ENCODE results near the gene METTL8.
A peak's percentile ranks its signal among the peaks of the same experiment; 100 is the strongest.
"Not testable (repeated sequence)": the region's sequence is repeated elsewhere in the genome, so short reads cannot be mapped to it uniquely, and the experiment has no call there.

Gene METTL8

GRCh38 chr2:171344182-171344581 is 89.6 kb downstream of the METTL8 start:
- DNase-seq: no peak

- no peak for DNase-seq
Measured at GRCh38 chr2:171342067-171342413, 91.8 kb downstream of the METTL8 start.

DNA sequence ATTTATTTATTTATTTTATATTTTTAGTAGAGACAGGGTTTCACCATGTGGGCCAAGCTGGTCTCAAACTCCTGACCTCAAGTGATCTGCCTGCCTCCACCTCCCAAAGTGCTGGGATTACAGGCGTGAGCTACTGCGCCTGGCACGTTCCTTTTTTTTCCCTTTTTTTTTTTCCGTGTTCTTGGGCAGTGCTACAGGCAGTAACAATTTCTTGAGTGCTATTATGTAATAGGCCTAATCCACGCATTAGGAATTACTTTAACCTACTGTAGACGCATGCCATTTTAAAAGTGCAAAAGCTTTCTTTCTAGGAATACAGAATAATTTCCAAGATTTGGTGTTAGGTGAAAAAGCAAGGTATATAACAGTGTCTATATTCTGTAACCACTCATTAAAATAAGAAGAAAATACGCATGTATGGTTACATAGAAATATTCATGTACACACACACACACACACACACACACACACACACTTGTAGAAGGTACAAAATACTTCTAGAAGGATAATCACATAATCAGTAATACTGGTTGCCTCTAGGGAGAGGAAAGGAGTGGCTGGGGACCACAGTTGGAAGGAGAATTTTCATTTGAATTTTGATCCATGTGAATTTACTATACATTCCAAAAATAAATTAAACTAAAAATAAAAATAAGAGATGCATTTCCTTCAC is 92.3 kb downstream of the METTL8 start:
- no peak for DNase-seq

DNA sequence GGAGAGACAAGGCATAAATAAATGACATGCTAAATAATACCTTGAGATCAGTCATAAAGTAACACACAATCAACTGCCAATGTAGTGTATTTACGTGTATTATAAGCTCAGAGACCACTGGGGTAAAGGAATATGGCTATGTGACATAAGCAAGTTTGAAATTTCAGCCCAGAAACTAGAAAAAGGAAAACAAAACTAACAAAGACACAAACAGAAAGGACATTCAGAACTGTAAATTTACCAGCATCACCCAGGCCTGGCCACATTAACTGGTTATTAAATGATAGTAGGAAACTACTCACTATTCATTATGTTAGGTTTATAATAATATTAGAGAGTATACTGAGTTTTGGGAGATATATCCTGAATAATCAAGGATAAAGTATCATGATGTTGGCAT is 98.8 kb downstream of the METTL8 start:
- no peak for DNase-seq

- no peak for DNase-seq
Measured at GRCh38 chr2:171334171-171334570, 99.6 kb downstream of the METTL8 start.

GRCh38 chr2:171330155-171330956 is 103.4 kb downstream of the METTL8 start:
- no peak for DNase-seq

DNA sequence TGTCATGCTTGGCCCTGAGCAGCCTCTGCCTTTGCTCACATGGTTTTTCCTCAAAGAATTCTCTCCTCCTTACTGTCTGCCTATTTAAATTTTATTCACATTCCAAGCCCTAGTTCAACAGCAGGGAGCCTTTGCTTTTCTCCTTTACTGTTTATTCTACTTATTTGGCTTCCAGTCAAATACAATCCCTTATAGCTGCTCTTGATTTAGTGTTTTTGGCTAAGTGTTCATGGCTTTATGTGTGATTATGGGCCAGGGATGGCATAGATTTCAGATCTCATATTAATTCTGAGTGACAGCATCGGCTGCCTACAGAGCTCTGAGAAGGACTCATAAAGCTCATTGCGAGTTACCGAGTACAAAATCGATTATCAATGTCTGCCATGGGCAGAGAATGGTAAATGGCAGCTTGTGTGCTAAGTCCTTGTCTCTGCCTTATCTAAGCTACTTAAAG is 106.7 kb downstream of the METTL8 start:
- no peak for DNase-seq

DNA sequence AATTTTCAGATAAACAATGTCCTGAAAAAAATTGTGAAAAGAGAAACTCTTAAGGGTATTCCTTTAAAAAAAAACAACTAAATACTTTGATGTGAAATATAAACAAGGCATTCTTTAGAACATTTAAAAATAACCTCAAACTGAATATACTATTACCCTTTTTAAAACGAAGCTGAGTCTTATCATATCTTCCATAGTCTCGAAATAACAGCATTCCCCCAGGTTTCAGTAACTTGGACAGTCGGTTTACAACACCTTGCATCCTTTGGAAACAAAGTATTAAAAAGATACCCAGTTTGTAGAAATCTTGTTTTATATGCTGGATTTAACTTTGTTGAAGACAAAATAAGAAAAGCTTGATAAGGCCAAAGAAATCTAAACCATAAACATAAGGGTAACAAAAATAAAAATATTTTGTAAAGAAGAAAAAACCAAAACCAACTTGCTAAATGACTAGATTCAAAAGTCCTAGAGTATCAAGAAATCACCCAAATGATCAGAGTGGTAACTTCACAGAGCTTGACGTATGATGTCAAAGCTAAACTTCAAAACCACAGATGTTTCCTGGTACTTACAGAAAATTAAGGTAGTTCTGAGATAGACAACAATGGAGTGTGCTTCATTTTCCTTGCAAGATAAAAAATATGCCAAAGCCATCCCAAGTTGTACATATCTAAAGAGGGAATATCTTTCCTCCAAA is 107.8 kb downstream of the METTL8 start:
- DNase-seq: peak in 1 of 2 donors; percentile 20

DNA sequence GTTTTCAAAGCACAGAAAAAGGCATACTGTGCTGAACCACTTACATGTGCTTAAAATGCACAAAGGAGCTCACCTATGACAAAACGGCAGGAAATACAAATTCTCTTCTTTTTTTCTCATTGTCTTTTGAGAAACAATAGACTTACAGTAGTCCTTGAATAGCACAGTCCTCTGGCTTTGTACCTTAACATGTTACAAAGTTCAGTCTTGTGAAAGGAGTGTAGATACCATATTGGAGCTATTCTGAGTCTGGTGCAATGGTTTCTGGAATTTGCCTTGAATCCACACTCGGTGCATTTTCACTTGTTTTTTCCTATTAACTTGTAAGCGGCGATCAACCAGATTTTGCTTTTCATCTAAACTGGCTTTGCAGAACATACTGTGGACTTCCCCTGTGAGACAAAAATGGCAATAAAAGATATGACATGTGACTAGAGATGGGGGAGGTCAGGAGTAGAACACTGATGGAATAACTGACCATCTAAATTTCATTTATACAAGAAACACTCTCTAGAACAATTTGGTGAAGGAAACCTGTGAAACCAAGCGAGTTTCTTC is 109.7 kb downstream of the METTL8 start:
- no peak for DNase-seq

- no peak for DNase-seq
Measured at GRCh38 chr2:171322928-171323327, 110.9 kb downstream of the METTL8 start.

DNA sequence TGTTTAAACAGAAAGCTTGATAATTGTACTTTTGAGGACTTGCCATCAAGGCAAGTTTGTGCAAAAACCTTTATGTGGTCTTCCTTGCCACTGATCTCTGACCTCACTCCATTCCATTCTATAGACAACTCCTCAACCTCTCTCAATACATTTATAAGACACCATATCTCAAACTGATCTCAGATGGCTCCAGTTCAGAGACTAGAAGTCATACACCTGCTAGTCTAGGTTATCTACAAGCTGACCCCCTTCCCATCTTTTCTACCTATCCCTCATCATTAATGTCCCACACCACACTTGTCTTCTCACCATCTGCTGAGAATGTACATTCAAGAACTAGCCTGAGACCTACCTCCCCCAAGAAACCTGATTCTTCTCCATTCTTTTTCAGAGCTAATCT is 113.1 kb downstream of the METTL8 start:
- DNase-seq: no peak

DNA sequence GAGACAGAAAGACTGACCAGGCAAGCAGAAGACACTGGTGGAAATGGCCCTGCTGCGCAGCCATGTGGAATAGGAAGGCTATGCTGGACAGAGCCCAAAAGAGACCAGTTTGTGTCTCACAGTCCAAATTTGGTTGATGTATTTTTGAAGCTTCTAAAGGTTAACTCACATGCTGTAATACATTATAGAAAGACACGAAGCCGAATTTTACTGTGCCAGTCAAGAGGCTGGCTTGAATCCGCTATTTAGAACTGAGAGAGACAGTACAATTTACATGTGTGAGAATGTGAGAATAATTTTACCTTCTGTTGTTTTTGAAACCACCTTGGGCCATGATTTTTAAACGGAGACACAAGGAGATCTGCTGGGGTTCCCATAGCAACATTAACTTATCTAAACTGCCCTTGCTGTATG is 113.6 kb downstream of the METTL8 start:
- no peak for DNase-seq

DNA sequence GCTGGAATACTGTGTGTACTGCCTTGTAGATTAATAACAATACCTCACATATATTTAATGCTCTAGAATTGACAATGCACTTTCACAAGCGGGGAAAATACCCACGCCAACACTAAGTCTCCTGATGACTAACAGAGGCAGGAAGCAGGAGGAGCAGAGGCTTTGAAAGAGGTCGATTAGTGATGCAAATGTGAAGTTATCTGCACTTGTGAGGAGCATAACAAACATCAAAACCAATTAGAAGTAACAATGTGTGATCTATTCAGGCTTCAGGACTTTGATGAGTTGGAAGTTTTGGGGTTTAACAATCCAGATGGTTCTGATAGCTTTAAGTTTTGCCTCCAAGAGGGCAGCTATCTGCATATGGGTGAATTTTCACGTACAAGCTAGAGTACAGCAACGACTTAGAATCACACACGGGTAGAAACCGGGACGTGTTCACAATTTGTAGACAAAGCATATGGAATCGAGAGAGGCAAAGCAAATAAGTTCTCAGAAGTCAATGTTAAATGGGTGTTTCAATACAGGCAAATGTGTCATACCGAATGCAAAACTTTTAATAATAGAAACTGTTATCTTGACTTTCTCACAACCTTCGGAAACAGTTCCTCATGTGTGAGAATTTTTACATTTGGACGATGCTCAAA is 114.5 kb downstream of the METTL8 start:
- DNase-seq: peak in 1 of 2 donors; percentile 55

GRCh38 chr2:171318463-171318934 is 115.3 kb downstream of the METTL8 start:
- no peak for DNase-seq

- DNase-seq: no peak
Measured at GRCh38 chr2:171317492-171318125, 116.2 kb downstream of the METTL8 start.

DNA sequence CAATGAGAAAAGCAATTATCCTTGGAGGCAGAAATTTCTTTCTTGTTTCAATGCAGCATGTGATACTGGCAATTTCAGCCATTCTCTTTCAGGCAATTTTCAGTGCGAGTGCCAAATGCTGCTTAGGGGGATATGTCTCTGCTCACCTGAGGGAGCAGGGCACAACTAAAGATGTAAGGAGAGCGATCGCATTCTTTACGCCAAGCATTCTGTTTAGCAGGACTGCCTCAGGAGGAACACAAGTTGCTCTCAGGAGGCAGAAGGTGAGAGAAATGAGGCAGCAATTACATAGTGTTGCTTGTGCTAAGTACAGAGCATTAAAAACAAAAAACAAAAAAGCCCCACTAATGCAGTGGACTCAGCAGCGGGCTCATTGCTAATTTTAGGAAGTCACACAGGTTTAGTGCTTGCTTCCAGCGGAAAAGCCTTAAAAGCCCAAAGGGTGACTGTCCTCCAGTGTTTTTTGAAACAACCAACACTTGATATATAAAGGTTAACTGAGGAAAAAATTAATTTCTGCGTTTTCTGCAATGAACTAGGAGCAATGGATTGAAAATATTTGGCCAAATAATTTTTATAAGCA is 116.9 kb downstream of the METTL8 start:
- no peak for DNase-seq

GRCh38 chr2:171316220-171316619 is 117.6 kb downstream of the METTL8 start:
- DNase-seq: no peak

- no peak for DNase-seq
Measured at GRCh38 chr2:171315781-171316180, 118.0 kb downstream of the METTL8 start.

GRCh38 chr2:171312182-171312581 is 121.6 kb downstream of the METTL8 start:
- not testable (repeated sequence) for DNase-seq

DNA sequence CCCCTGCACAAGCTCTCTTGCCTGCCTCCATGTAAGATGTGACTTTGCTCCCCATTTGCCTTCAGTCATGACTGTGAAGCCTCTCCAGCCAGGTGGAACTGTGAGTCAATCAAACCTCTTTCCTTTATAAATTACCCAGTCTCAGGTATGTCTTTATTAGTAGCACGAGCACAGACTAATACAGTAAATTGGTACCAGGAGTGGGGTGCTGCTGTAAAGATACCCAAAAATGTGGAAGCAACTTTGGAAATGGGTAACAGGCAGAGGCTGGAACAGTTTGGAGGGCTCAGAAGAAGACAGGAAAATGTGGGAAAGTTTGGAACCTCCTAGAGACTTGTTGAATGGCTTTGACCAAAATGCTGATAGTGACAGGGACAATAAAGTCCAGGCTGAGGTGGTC is 122.2 kb downstream of the METTL8 start:
- not testable (repeated sequence) for DNase-seq

DNA sequence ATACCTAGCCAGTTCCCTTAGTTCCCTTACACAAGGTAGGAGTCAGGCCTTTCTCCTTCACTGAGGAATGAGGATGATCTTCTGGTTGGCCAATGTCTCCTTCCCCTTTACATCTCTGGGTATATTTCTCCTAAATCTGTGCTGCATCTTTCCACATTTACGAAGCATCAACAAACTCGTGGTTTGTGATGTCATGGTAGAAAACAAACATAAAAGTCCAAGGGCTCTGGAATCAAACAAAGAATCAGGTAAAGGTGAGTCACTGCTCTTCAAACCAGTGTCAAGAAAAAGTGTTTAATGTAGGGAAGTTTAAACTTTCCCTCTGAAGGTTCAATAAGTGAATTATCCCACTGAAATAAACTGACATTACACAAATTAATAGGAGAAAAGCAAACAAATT is 122.9 kb downstream of the METTL8 start:
- no peak for DNase-seq
